SK-N-MC (cell line): ENCODE measurements around the gene SCARF2.

Source experiments
- EZH2 ChIP-seq: fragments of 200-600 bp; sonication (generic); IDR thresholded peaks from one replicate; pipeline ENCODE4 v1.6.1; 2017; ENCODE audit warnings: antibody characterized with exemption
- POLR2AphosphoS5 ChIP-seq: IDR thresholded peaks from 2 replicates; pipeline ENCODE4 v1.6.1; 2012; ENCODE audit warnings: mild to moderate bottlenecking, low read depth, low read length, borderline replicate concordance

GRCh38 chr22:20421507-20421874 is 16.1 kb downstream of the SCARF2 start:
- TF ChIP-seq EZH2, result no peak
- no peak for TF ChIP-seq POLR2AphosphoS5
